Activated B cell treated with CpG ODN at 0.5 μM for 24 hours (primary cell): ENCODE results near the gene CD200R1. TPM values are rescaled to one million over a fixed set of nuclear protein-coding genes. Genes with fewer than 3 reads are reported as not detected.
A peak's percentile ranks its signal among the peaks of the same experiment; 100 is the strongest.
"Not testable (repeated sequence)": the region's sequence is repeated elsewhere in the genome, so short reads cannot be mapped to it uniquely, and the experiment has no call there.

ENCODE experiments used
- ATAC-seq: fragments of 200-7000 bp; cut with Tn5 transposase; one replicate; pipeline ENCODE4 v1.10.0; 2021; ENCODE audit warnings: low read depth, mild to moderate bottlenecking, moderate library complexity
- CTCF ChIA-PET: fragments of 350-600 bp; sonication (Branson Sonifier 250); formaldehyde crosslinking; loops from one replicate; lab custom pipeline; 2021; ENCODE audit warnings: antibody characterized with exemption; lab: Charles Lee
- POLR2A ChIA-PET: fragments of 350-600 bp; sonication (Branson Sonifier 250); formaldehyde crosslinking; loops from one replicate; lab custom pipeline; 2021; ENCODE audit warnings: antibody characterized with exemption; lab: Charles Lee
- DNase-seq: peaks from one replicate; pipeline ENCODE4 v3.0.0; 2022
- H3K27ac Mint-ChIP-seq: one replicate; pipeline ENCODE4 v1.8.0; 2020; ENCODE audit warnings: mixed read lengths
- H3K27me3 Mint-ChIP-seq: one replicate; pipeline ENCODE4 v1.8.0; 2021; ENCODE audit warnings: mixed read lengths
- H3K36me3 Mint-ChIP-seq: one replicate; pipeline ENCODE4 v1.8.0; 2021; ENCODE audit warnings: low read depth, mixed read lengths
- H3K4me1 Mint-ChIP-seq: one replicate; pipeline ENCODE4 v1.8.0; 2021; ENCODE audit warnings: mixed read lengths
- H3K4me3 Mint-ChIP-seq: one replicate; pipeline ENCODE4 v1.8.0; 2020; ENCODE audit warnings: mild to moderate bottlenecking, mixed read lengths
- H3K9me3 Mint-ChIP-seq: one replicate; pipeline ENCODE4 v1.8.0; 2020; ENCODE audit warnings: mixed read lengths
- CTCF ChIP-seq: fragments of 200-600 bp; IDR thresholded peaks from one replicate; pipeline ENCODE4 v1.8.0; 2022; ENCODE audit warnings: antibody characterized with exemption, mild to moderate bottlenecking
- intact Hi-C: fragments of 100-400 bp; cut with micrococcal nuclease; formaldehyde crosslinking; loops from one replicate; pipeline ENCODE4 v1.15.1; 2024
- total RNA-seq: library from RNA; stranded (reverse); gene quantifications from 2 replicates; pipeline ENCODE4 v1.2.3, GENCODE V29; 2022

Gene CD200R1
- total RNA-seq, 1 donor from 2014 or later, result 3.3 TPM

- peaks cover 18% of the 10 kb centered on the region for H3K4me1 Mint-ChIP-seq
- TF ChIP-seq CTCF, result no peak
- no peak for ATAC-seq
- ChIA-PET CTCF (no interaction called here), POLR2A (no interaction called here)
- no peak for DNase-seq
- H3K27ac Mint-ChIP-seq, result no peak overlapping the region
- intact Hi-C loops, result no loop called here
- peaks cover 6% of the 10 kb centered on the region for H3K9me3 Mint-ChIP-seq
- H3K27me3 Mint-ChIP-seq, result no peaks in the 10 kb centered on the region
- H3K4me3 Mint-ChIP-seq, result no peak overlapping the region
- H3K36me3 Mint-ChIP-seq, result peaks cover 7% of the 10 kb centered on the region
Measured at GRCh38 chr3:112930771-112931170, 44.1 kb downstream of the CD200R1 start.

- POLR2A ChIA-PET, result no interaction called here
- H3K36me3 Mint-ChIP-seq, result peaks cover 10% of the 10 kb centered on the region
- H3K27ac Mint-ChIP-seq, result no peak overlapping the region
- ATAC-seq, result no peak
- H3K27me3 Mint-ChIP-seq, result no peaks in the 10 kb centered on the region
- no peak overlapping the region for H3K4me3 Mint-ChIP-seq
- no peak for DNase-seq
- intact Hi-C loops, result loop anchor here (2.0 kb wide), 1 partner anchor 17 kb away; no protein-coding TSS in a partner anchor
- no peaks in the 10 kb centered on the region for H3K9me3 Mint-ChIP-seq
- CTCF ChIA-PET, result no interaction called here
- H3K4me1 Mint-ChIP-seq, result peaks cover 19% of the 10 kb centered on the region
- TF ChIP-seq CTCF, result no peak
Measured at GRCh38 chr3:112925969-112926368, 48.9 kb downstream of the CD200R1 start.

- intact Hi-C loops, result loop anchor here (2.0 kb wide), 1 partner anchor 17 kb away; no protein-coding TSS in a partner anchor
- peaks cover 10% of the 10 kb centered on the region for H3K36me3 Mint-ChIP-seq
- no peak for ATAC-seq
- CTCF ChIA-PET, result no interaction called here
- POLR2A ChIA-PET, result no interaction called here
- H3K4me1 Mint-ChIP-seq, result peaks cover 19% of the 10 kb centered on the region
- no peak for DNase-seq
- no peak overlapping the region for H3K4me3 Mint-ChIP-seq
- no peak for TF ChIP-seq CTCF
- H3K27me3 Mint-ChIP-seq, result no peaks in the 10 kb centered on the region
- H3K9me3 Mint-ChIP-seq, result no peaks in the 10 kb centered on the region
- no peak overlapping the region for H3K27ac Mint-ChIP-seq
Measured at GRCh38 chr3:112925560-112925959, 49.3 kb downstream of the CD200R1 start.

GRCh38 chr3:112919541-112919940 lies 55.4 kb downstream of the CD200R1 start:
- not testable (repeated sequence) for DNase-seq

GRCh38 chr3:112908252-112908651 lies 66.7 kb downstream of the CD200R1 start:
- CTCF ChIA-PET, result interaction anchor here (1.0 kb wide), 1 partner anchor 174 kb away, joined by 5 read pairs; no protein-coding TSS in a partner anchor
- POLR2A ChIA-PET, result interaction anchor here (0.7 to 1.4 kb wide), 2 partner anchors 70 to 110 kb away, joined by 3 to 4 read pairs; a partner anchor contains a TSS
- Mint-ChIP-seq H3K4me3 (peak overlapping the region; percentile 73), H3K27me3 (no peaks in the 10 kb centered on the region), H3K36me3 (peaks cover 12% of the 10 kb centered on the region), H3K4me1 (peaks cover 67% of the 10 kb centered on the region), H3K9me3 (peaks cover 13% of the 10 kb centered on the region), H3K27ac (peak overlapping the region; percentile 95)
- intact Hi-C loops, result loop anchor here (1.0 to 5.0 kb wide), 6 partner anchors 17 to 95 kb away; no protein-coding TSS in a partner anchor
- no peak for TF ChIP-seq CTCF
- no peak for DNase-seq
- peak; percentile 93 for ATAC-seq

More at GRCh38 chr3:112919541-112919940, 55.4 kb downstream of the CD200R1 start:
- H3K27me3 Mint-ChIP-seq, H3K27ac Mint-ChIP-seq, POLR2A ChIA-PET, H3K4me3 Mint-ChIP-seq, H3K4me1 Mint-ChIP-seq, ATAC-seq, intact Hi-C loops, CTCF ChIA-PET: not testable (repeated sequence)
- H3K9me3 Mint-ChIP-seq, result peaks cover 14% of the 10 kb centered on the region
- H3K36me3 Mint-ChIP-seq, result peaks cover 23% of the 10 kb centered on the region
